BLaER1 (cell line): ENCODE results near the gene GANC.

Experiments used
- H3K27ac ChIP-seq: shearing (Covaris generic); formaldehyde crosslinking; 2 replicates; pipeline ENCODE4 v1.8.1; 2022
- H3K27me3 ChIP-seq: shearing (Covaris generic); formaldehyde crosslinking; 2 replicates; pipeline ENCODE4 v1.8.1; 2022
- H3K36me3 ChIP-seq: shearing (Covaris generic); formaldehyde crosslinking; 2 replicates; pipeline ENCODE4 v1.8.1; 2022
- H3K4me1 ChIP-seq: shearing (Covaris generic); formaldehyde crosslinking; 2 replicates; pipeline ENCODE4 v1.8.1; 2022
- H3K4me2 ChIP-seq: shearing (Covaris generic); formaldehyde crosslinking; 2 replicates; pipeline ENCODE4 v1.8.1; 2022
- H3K4me3 ChIP-seq: shearing (Covaris generic); formaldehyde crosslinking; 2 replicates; pipeline ENCODE4 v1.8.1; 2022
- H3K9ac ChIP-seq: shearing (Covaris generic); formaldehyde crosslinking; 2 replicates; pipeline ENCODE4 v1.8.1; 2022
- H3K9me3 ChIP-seq: shearing (Covaris generic); formaldehyde crosslinking; 2 replicates; pipeline ENCODE4 v1.8.1; 2022
- H4K20me1 ChIP-seq: shearing (Covaris generic); formaldehyde crosslinking; 2 replicates; pipeline ENCODE4 v1.8.1; 2022
- Cebpa-rat ChIP-seq: shearing (Covaris generic); IDR thresholded peaks from 2 replicates; pipeline ENCODE4 v1.8.1; 2022

Gene GANC

DNA sequence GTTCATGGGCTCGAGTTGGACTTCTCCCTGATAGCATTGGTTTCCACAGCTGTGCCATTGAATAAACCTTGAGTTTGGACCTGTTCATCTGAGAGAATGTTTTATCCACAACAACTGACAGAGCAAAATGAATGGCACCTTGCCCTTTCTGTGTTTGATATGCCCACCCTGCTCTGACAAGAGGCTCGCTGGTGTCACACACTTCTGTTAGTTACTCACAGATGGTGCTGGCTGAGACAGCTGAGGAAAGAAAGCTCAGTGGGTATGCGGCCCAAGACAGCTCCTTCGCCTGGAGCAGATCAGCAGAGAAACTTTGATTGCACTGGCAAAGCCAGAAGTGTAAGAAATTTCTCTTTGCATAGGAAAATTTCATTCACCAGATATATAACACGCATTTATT is 83.8 kb downstream of the GANC start:
- no peaks in the 10 kb centered on the region for H3K4me1 ChIP-seq
- no peak for TF ChIP-seq Cebpa-rat
- no peak overlapping the region for H3K4me2 ChIP-seq
- no peak overlapping the region for H3K4me3 ChIP-seq
- no peaks in the 10 kb centered on the region for H4K20me1 ChIP-seq
- H3K9ac ChIP-seq: no peak overlapping the region
- no peak overlapping the region for H3K27ac ChIP-seq
- H3K9me3 ChIP-seq: no peaks in the 10 kb centered on the region
- no peaks in the 10 kb centered on the region for H3K27me3 ChIP-seq
- peaks cover 41% of the 10 kb centered on the region for H3K36me3 ChIP-seq

DNA sequence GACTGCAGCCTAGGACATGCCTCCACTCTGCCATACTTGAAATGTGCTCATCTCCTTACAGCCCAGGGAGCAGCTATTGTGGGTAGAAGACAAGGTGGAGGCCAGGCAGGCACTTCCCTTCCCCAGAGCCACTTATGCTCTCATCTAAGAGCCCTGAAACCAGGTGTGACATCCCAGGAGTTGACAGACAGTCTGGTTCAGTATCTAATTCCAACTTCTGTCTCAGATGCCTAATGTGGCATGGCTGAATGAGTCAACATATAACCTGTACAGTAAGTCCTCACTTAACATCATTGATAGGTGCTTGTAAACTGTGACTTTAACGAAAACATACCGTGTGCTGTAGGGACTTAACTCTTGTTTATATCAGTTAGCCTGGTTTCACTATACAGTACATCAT is 85.1 kb downstream of the GANC start:
- no peak for TF ChIP-seq Cebpa-rat
- no peaks in the 10 kb centered on the region for H3K4me1 ChIP-seq
- no peak overlapping the region for H3K4me3 ChIP-seq
- no peaks in the 10 kb centered on the region for H4K20me1 ChIP-seq
- no peaks in the 10 kb centered on the region for H3K9me3 ChIP-seq
- H3K9ac ChIP-seq: no peak overlapping the region
- no peaks in the 10 kb centered on the region for H3K27me3 ChIP-seq
- peaks cover 28% of the 10 kb centered on the region for H3K36me3 ChIP-seq
- no peak overlapping the region for H3K27ac ChIP-seq
- H3K4me2 ChIP-seq: no peak overlapping the region

DNA sequence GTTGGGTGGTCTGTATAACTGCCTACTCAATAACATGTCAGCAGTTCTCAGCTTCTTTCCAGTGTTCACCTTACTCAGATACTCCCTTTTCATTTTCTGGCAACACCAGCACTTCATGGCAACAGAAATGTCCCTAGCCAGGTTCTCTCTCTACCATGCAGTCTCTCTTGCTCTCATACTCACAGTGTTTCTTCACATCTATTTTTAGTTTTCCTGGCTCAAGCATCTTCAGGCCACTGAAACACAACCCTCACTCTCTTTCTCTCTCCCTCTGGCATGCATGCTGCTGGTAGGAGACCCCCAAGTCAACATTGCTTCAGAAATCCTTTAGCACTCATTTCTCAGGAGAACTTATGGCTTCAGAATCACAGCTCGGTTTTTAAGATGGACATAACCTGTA is 86.2 kb downstream of the GANC start, which contains the start of gene CAPN3:
TSS of gene CAPN3 (plus strand) at position 253 of the 400 bp plus-strand sequence. CDS start 305 bp downstream, outside the sequence.
- no peaks in the 10 kb centered on the region for H4K20me1 ChIP-seq
- no peaks in the 10 kb centered on the region for H3K4me1 ChIP-seq
- H3K27ac ChIP-seq: no peak within 1 kb of the TSS
- TF ChIP-seq Cebpa-rat: no peak
- no peak within 1 kb of the TSS for H3K9ac ChIP-seq
- H3K27me3 ChIP-seq: no peaks in the 10 kb centered on the region
- H3K4me3 ChIP-seq: no peak within 1 kb of the TSS
- peaks cover 17% of the 10 kb centered on the region; the same call in 1 of the 2 replicates for H3K36me3 ChIP-seq
- no peaks in the 10 kb centered on the region for H3K9me3 ChIP-seq
- H3K4me2 ChIP-seq: no peak within 1 kb of the TSS

DNA sequence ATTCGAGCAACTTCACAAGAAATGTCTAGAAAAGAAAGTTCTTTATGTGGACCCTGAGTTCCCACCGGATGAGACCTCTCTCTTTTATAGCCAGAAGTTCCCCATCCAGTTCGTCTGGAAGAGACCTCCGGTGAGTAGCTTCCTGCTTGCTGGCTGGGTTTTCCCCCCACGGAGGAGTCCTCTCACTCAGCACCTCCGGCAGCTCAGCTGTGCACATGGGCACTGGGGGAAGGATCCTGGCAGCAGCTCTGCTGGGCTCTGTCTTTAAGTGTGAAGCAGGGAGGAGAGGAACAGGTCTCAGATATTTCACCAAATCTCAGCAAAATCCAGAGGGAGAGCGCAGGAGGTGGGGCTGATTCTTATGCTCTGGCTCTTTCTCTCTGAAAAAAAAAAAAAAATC is 87.0 kb downstream of the GANC start:
- no peaks in the 10 kb centered on the region for H3K9me3 ChIP-seq
- H3K27ac ChIP-seq: no peak overlapping the region
- peaks cover 13% of the 10 kb centered on the region; the same call in 1 of the 2 replicates for H3K36me3 ChIP-seq
- no peaks in the 10 kb centered on the region for H3K4me1 ChIP-seq
- TF ChIP-seq Cebpa-rat: no peak
- no peak overlapping the region for H3K9ac ChIP-seq
- no peak overlapping the region for H3K4me3 ChIP-seq
- no peak overlapping the region for H3K4me2 ChIP-seq
- no peaks in the 10 kb centered on the region for H3K27me3 ChIP-seq
- H4K20me1 ChIP-seq: no peaks in the 10 kb centered on the region

DNA sequence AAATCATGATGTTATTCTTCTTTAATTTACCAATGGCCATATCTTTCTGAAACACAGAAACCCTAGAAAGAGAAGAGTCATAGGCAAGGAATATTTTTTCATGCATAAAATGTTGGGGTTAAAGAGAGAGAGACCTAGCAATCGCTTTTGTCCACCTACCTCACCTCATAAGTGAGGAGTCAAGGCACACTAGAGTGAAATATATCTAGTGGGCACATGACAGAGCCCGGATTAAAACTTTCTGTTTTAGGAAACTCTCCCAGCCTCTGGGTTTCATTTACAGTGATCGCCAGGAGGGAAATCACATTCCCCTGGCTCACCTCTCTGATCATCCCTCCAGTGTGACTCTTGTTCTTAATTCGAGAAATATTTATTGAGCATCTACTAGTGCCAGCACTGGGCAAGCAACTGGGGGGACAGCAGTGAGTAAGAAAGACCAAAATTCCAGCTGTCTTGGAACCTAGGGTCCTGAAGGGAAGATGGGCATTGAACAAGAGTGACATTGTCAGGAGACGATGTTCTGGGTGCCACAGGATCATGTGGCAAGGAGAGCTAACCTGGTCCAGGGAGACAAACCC is 87.6 kb downstream of the GANC start:
- TF ChIP-seq Cebpa-rat: no peak
- no peaks in the 10 kb centered on the region for H3K27me3 ChIP-seq
- no peak overlapping the region for H3K27ac ChIP-seq
- no peak overlapping the region for H3K9ac ChIP-seq
- no peak overlapping the region for H3K4me3 ChIP-seq
- no peaks in the 10 kb centered on the region for H3K4me1 ChIP-seq
- no peaks in the 10 kb centered on the region for H4K20me1 ChIP-seq
- no peak overlapping the region for H3K4me2 ChIP-seq
- no peaks in the 10 kb centered on the region for H3K9me3 ChIP-seq
- peaks cover 13% of the 10 kb centered on the region; the same call in 1 of the 2 replicates for H3K36me3 ChIP-seq

DNA sequence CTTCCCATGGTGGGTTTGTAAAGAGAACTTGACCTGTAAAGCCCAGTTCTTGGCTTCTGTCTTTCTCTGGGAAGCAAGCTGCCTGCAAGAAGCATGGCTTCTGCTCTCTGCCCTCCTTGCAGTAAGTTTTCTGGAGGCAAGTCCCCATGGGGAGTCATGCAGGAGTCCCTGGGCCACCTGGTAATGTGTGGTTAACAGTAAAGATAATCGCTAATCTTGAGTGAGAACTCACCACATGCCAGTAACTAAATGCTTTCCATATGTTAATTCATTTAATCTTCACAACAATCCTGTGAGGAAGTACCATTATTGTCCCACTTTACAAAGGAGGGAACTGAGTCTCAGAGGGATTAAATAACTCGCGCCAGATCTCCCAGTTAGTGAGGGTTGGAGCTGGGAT is 90.5 kb downstream of the GANC start:
- Histone ChIP-seq H3K9me3 (no peaks in the 10 kb centered on the region), H3K4me3 (no peak overlapping the region), H3K36me3 (0 out of 2 replicates have a peak, but pooled peaks cover 5% of the 10 kb centered on the region), H3K4me1 (peaks cover 11% of the 10 kb centered on the region), H3K27me3 (no peaks in the 10 kb centered on the region), H3K9ac (no peak overlapping the region), H3K27ac (no peak overlapping the region), H4K20me1 (no peaks in the 10 kb centered on the region), H3K4me2 (no peak overlapping the region)
- no peak for TF ChIP-seq Cebpa-rat

DNA sequence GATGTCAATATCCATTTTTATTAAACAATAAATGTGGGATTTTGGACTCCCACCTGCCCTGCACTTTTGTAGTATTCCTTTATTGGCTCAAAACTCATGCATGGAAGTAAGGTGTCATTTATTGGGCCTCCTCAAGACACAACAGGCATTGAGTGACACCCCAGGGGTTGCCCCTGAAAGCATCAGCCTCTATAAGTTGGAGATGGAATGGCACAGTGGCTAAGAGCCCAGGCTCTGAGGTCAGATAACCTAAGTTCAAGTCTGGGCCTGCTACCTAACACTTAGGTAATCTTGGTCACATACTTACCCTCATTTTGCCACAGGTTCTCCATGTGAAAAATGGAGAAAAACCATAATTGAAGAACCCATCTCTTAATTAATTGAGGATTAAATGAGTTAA is 90.9 kb downstream of the GANC start:
- Histone ChIP-seq H3K27me3 (no peaks in the 10 kb centered on the region), H3K4me1 (peaks cover 11% of the 10 kb centered on the region), H3K4me2 (no peak overlapping the region), H3K36me3 (0 out of 2 replicates have a peak, but pooled peaks cover 5% of the 10 kb centered on the region), H3K9ac (no peak overlapping the region), H3K27ac (no peak overlapping the region), H3K9me3 (peaks cover 1% of the 10 kb centered on the region; the same call in 1 of the 2 replicates), H4K20me1 (no peaks in the 10 kb centered on the region), H3K4me3 (no peak overlapping the region)
- TF ChIP-seq Cebpa-rat: no peak

DNA sequence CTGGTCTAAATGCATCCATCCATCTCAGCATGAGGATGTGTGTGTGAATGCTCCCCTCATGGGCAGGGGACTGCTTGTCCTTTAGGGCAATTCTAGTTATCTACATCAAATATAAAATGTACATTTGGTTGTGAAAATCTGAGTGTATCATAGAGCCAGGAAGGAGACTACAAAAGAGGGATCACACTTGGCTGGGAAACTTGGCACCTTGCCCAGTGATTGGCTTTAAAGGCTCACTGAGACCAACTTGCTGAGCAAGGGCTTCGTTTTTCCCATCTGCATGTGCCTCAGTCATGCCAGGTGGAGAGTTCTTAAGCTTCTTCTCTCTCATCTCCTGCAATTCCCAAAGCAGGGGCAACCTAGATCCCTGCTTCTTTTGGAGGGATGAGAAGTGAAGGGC is 91.5 kb downstream of the GANC start:
- Histone ChIP-seq H3K36me3 (0 out of 2 replicates have a peak, but pooled peaks cover 5% of the 10 kb centered on the region), H3K27me3 (no peaks in the 10 kb centered on the region), H3K4me2 (no peak overlapping the region), H3K9me3 (peaks cover 4% of the 10 kb centered on the region; the same call in 1 of the 2 replicates), H3K4me3 (no peak overlapping the region), H4K20me1 (no peaks in the 10 kb centered on the region), H3K27ac (no peak overlapping the region), H3K4me1 (peaks cover 11% of the 10 kb centered on the region), H3K9ac (no peak overlapping the region)
- no peak for TF ChIP-seq Cebpa-rat

DNA sequence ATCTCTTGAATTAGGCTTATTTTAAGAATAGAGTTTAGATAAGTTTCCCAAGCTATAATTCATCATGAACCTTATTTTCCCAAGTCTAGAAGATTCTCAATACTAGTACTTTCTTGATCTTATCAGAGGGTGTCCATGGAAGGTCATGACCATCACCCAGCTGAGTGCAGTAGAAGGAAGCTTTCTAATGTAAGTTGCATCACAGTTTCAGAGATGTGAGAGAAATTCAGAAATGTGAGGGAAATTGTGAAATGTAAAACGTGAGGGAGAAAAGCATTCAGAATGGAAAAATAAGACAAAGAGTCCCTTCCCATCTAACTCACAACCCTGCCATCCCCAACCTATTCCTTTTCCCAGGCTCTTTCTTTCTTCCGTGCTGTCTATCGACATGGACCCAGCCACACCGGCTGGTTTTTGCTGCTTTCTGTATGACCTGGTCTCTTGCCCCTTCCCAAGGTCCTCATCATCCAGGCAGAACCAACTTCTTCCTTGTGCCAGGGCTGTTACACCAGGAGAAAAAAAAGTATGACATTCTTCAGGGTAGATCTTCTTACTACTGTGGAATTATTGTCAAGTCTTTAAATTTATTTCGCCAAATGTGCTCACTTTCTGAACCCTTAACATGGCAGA is 93.0 kb downstream of the GANC start:
- 0 out of 2 replicates have a peak, but pooled peaks have one; percentile 8 for TF ChIP-seq Cebpa-rat
- H3K4me2 ChIP-seq: no peak overlapping the region
- peaks cover 11% of the 10 kb centered on the region for H3K4me1 ChIP-seq
- H3K9ac ChIP-seq: no peak overlapping the region
- H3K27me3 ChIP-seq: no peaks in the 10 kb centered on the region
- H4K20me1 ChIP-seq: no peaks in the 10 kb centered on the region
- peaks cover 4% of the 10 kb centered on the region; the same call in 1 of the 2 replicates for H3K9me3 ChIP-seq
- H3K4me3 ChIP-seq: no peak overlapping the region
- H3K27ac ChIP-seq: no peak overlapping the region
- no peaks in the 10 kb centered on the region for H3K36me3 ChIP-seq

DNA sequence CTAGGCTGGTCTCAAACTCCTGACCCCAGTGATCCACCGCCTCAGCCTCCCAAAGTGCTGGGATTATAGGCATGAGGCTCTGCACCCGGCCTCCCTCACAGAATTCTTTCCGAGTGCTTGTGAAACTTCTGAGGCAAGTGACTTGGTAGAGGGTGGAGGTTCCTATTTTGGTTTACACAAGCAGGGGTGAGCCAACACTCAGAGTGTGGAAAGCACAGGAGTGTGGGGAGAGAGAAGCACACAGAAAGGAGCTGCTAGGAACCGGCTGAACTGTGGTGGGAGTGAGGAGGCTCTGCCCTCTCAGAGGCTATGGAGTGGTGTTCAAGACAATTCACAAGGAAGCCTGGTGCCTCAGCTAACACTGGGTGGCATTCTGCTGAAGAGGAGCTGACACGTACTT is 94.0 kb downstream of the GANC start:
- peak overlapping the region; percentile 33 for H3K4me2 ChIP-seq
- no peak overlapping the region for H3K9ac ChIP-seq
- no peaks in the 10 kb centered on the region for H4K20me1 ChIP-seq
- no peak overlapping the region for H3K4me3 ChIP-seq
- peaks cover 4% of the 10 kb centered on the region; the same call in 1 of the 2 replicates for H3K9me3 ChIP-seq
- TF ChIP-seq Cebpa-rat: no peak
- H3K36me3 ChIP-seq: no peaks in the 10 kb centered on the region
- H3K27me3 ChIP-seq: no peaks in the 10 kb centered on the region
- no peak overlapping the region for H3K27ac ChIP-seq
- H3K4me1 ChIP-seq: peaks cover 11% of the 10 kb centered on the region
